HG02870 (cell line): ENCODE data around the gene NXPH1.

Experiments
- ATAC-seq: cut with Tn5 transposase; IDR thresholded peaks from one replicate; pipeline ENCODE4 v1.9.1; 2021; ENCODE audit warnings: mild to moderate bottlenecking, moderate library complexity; ENCODE audit not compliant: unreplicated experiment

Gene NXPH1

DNA sequence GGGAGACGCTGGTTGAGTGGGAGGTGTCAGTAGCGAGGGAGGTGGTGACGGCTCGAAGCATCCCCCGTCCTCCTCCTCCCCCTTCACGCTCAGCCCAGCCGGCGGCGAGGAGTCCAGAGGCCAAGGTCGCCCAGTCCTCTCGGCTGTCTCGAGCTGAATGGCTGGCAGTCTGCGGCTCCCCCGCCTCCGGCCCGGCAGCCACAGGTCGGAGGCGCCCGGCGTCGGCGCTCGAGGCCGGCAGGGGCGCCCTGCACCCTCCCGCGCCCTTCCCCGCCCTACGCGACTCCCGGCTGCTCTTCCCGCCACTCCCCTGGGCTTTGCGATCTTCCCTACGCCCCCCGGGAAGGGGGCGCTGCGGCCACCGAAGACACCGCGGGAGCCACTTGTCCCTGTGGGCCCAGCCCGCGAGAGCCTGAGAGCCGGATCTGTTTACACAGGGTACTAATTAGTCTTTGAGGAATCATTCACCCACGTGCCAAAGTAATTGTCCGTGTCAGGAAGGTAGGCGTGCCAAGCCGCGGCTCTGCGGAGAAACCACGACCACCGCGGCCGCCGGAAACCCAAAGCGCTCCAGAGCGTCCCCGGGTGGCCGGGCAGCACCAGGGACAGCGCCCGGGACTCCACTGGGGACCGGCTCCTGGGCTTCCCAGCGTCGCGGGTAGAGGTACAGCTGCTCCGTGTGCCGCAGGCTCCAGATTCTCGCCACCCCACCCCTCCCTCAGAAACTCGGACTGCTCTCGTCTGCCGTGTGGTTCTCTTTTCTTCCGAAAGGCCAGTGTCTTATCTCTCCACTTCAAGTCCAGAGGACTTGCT, at the start of gene NXPH1:
NXPH1 (plus strand) TSS at position 133 of the 813 bp plus-strand sequence.
- ATAC-seq = no peak

DNA sequence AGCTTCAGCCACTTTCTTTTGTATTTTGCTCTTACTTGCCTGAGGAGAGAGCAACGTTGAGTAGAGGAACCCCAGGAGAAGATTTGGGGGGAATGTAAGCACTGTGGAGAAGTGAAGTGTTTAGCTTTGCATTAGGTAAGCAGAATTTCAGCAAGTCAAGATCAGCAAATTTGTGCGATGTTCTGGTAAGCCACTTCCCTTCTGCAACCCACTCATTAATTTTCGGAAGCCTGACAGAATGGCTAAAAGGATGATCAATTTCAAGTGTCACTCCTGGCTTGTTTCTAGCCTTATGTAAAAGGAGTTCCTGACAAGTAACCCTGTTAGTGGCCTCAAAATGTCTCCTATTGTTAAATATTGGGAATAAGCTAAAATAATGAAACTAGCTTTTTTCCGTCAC, 48.5 kb upstream of the NXPH1 start:
- no peak for ATAC-seq

DNA sequence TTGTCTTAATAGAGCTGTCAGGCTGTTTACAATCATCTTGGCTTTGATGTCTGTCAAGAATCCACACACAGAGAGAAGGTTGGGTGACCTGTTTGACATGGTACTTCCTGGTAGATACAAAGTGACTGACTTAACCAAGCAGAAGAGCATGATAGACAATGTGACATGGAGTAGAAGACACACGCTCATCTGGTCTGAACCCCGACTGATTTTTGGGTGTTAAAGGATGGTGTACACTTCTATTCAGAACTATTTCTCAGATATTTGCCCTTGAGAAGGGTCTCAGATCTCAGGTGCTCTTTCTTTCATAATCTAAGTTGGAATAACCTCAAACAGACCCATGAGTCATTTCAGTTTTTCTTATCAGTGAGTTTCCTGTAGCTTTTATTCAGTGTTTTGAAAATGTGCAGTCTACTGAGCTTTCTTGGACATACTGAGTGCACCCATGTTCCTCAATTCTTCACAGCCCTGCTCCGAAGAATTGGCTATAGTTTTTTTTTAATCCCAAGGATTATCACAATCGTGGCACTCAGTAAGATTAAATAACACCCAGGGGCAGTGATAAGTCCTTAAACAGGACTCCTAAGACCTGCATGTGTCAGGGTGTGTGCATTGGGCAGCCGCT, 46.4 kb upstream of the NXPH1 start:
- ATAC-seq = peak; percentile 77

GRCh38 chr7:8387551-8388256, 45.7 kb upstream of the NXPH1 start:
- ATAC-seq = peak; percentile 60

- ATAC-seq = no peak
Observed at GRCh38 chr7:8388257-8388625, 45.2 kb upstream of the NXPH1 start.

- no peak for ATAC-seq
Observed at GRCh38 chr7:8389593-8390261, 43.7 kb upstream of the NXPH1 start.

GRCh38 chr7:8390262-8390626, 43.2 kb upstream of the NXPH1 start:
- ATAC-seq = no peak

- ATAC-seq = peak; percentile 39
Observed at GRCh38 chr7:8391353-8392062, 41.9 kb upstream of the NXPH1 start.

GRCh38 chr7:8396294-8396693, 37.1 kb upstream of the NXPH1 start:
- no peak for ATAC-seq

GRCh38 chr7:8408871-8409270, 24.5 kb upstream of the NXPH1 start:
- ATAC-seq = no peak

- no peak for ATAC-seq
Observed at GRCh38 chr7:8411103-8411502, 22.3 kb upstream of the NXPH1 start.

DNA sequence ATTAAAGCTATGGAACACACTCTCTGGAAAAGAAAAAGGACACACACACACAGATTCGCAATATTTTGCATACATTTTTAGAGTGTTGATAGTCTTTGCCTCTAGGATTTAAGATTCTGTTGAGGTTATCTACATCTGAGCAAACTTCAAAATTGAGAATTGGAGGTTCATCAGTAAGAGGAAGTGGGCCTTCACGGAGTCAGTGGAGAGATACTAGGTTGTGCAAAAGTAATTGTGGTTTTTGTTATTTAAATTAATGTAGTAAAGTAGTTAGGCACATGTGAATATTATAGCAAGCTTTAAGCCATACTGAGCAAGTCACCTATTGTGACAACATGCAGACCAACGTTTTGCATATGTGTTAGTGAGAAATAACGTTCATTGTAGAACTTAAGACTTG, 19.8 kb upstream of the NXPH1 start:
- peak; percentile 76 for ATAC-seq

DNA sequence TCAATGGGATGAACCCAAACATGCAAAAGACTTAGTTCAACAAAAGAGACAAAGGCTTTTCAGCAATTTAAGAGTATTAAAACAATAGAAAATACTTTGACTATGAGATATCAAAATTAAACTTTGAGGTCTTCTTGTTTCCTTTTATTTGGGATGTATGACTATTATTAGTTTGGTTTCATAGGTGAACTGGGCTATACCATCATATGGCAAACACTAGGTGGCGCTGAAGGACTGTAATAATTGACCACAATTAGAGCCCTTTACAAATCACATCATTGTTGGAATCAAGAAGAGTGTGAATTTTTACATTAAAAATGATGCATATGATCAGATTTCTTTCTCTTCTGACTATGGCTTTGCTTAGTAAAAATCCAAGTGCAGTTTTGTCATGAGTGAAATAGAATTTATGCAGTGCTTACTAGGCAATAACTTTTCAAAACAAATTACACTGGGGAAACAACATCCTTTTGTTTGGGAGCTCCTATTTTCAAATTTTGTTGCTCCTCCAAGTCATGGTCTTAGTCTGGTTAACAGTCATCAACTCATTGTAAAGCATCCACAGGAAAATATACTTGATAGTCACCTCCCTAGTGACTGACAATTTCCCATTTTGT, 14.7 kb upstream of the NXPH1 start:
- ATAC-seq = peak; percentile 81

- no peak for ATAC-seq
Observed at GRCh38 chr7:8422177-8422576, 11.2 kb upstream of the NXPH1 start.

DNA sequence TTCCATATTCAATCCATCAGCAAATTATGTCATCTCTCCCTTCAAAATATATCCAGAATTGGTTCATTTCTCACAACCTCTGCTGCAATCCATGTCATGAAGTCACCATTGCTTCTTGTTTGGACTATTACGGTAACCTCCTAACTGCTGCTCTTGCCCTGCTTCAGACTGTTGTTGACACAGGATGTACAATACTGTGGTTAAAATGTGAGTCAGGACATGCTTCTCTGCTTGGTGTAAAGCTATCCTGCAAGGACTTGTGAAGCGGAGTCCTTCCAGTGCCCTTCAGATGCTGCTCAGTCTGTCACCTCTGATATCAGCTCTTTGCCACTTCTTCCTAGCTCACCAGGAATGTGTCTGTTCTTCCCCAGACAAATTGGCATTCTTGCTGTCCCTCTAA, 10.4 kb upstream of the NXPH1 start:
- ATAC-seq = no peak

GRCh38 chr7:8425223-8425622, 8.2 kb upstream of the NXPH1 start:
- ATAC-seq = no peak

- no peak for ATAC-seq
Observed at GRCh38 chr7:8430643-8431042, 2.8 kb upstream of the NXPH1 start.

GRCh38 chr7:8434290-8435002, 1.0 kb downstream of the NXPH1 start:
- ATAC-seq = no peak

GRCh38 chr7:8435095-8435494, 1.7 kb downstream of the NXPH1 start:
- ATAC-seq = no peak
